Measurements from ENCODE around the gene TMEM60.
"Not testable (repeated sequence)": the region's sequence is repeated elsewhere in the genome, so short reads cannot be mapped to it uniquely, and the experiment has no call there.

TMEM60 gene

DNA sequence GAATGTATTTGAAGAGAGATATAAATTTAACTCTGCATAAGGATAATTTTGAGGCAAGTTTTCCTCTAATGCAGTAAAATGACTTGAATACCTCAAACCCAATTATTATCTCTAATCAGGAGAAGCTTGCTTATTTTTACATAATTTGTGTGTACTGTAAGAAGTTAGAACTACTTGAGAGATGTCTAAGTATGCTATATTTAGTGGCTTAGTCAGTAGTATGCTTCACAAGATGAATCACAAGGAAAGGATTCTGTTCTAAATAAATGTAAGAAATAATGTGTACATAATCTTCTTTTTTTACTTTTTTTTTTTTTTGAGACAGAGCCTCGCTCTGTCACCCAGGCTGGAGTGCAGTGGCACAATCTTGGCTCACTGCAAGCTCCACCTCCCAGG, 14.1 kb upstream of the TMEM60 start:
- DNase-seq (ENCODE audit: extremely low read depth in 1 of 2, low read depth in 1 of 2): no peak

DNA sequence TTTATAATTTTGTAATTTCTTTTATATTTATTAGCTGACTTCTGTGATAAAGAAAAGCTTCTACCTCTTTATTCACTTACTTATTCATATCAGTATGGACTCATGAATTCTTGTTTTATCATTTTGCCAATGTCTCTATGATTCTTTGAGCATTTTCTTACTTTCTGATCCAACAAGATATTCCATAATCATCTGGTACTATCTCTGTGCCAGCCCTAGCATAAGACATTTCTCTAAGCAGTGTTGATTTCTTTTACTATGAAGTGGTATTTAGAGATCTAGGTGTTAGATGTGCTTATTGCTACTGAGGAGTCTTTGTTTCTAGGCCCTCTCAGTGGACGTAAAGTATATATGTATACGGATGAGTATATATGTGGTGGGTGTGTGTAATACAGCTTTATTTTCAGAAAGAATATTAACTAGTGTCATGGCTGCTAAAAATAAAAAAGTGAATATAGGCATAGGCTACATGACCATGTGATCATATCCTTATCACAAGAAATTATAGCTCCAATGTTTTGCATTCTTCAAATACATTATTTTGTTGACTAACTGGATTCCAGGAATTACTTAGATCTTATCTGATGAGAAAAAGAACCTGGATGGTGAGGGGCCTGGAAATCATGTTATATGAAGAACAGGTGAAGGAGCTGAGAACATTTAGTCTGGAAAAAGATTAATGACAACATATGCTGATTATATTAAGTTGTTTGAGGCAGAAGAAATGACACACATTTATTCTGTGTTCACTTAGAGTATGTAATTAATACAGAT, 13.5 kb upstream of the TMEM60 start:
- no peak for DNase-seq (ENCODE audit: extremely low read depth in 1 of 2, low read depth in 1 of 2)

DNA sequence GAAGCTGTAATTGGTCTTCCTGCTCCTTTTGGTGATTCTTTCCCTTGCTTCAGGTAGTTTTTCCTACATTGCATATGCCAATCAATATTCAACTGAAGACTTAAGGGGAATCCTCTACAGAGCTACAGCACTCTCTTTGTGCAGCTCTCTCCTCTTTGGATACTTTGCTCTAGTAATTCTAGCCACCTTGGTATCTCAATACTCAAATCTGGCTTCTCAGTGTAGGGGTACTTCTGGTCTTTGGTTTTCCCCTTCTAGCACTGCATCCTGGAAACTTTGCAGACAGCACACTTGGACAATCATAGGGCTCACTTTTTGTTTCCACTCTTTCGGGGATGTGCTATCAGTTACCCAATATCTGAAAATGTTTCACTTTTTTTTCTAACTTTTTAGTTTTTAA, 10.3 kb upstream of the TMEM60 start:
- no peak for DNase-seq (ENCODE audit: extremely low read depth in 1 of 2, low read depth in 1 of 2)

DNA sequence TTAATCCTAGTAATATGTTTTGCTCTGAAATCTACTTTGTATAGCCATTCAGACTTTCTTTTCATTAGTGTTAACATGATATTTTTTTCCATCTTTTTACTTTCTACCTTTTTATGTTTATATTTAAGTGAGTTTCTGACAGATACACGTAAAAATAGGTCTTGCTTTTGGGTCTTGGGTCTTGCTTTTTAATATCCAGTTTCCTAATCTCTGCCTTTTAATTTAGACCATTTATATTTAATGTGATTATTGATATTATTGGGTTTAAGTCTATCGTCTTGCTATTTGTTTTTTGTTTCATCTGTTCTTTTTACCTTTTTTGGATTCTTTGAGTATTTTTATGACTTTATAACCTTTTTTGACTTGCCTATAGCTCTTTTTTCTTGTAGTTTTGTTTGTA, 8.2 kb upstream of the TMEM60 start:
- DNase-seq (ENCODE audit: extremely low read depth in 1 of 2, low read depth in 1 of 2): no peak

DNA sequence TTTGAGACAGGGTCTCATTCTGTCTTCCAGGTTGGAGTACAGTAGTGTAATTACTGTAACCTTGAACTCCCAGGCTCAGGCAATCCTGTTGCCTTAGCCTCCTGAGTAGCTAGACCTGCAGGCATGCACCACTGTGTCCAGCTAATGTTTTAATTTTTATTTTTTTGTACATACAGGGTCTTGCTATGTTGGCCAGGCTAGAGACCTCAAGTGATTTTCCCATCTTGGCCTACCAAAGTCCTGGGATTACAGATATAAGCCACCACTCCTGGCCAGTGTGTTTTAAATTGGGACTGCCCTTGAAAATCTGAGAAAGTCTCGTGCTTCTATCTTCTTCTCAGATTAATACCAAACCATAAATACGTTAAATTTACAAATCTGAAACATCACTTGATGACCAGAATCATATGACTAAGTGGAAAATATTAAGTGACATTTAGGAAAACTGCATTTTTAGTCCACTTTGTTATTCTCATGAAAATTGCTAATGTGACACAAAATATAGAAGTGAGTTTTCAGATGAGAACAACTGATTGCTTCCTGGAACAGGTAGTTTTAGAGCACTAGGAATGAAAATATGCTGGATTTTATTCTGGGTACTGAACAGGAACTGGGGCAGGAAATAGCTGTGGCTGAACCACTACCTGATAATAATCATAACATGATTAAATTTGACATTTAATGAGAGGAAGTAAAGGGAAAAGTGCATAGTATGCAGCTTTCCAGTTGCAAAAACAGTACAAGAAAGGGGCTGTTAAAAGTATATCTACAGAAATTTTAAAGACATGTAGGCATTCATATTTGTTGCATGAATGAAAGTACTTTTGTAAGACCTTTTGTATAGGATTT, 4.5 kb upstream of the TMEM60 start:
- no peak for DNase-seq (ENCODE audit: extremely low read depth in 1 of 2, low read depth in 1 of 2)

DNA sequence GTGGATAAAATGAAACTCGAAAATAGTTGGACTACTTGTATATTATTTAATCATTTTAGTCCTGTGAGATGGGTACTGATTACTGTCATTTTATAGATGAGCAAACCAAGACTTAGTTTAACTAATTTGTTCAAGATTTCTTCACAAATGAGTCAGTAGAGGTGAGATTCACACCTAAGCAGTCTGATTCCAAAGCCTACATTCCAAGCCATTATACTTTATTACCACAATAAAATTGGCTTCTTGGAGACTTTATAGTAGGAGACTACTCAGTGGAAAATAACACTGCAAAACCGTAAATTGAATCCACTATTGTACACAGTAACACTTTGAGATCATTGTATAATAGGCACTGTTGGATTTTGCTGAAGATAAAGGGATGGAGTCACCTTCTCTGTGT, 2.5 kb upstream of the TMEM60 start:
- DNase-seq (ENCODE audit: extremely low read depth in 1 of 2, low read depth in 1 of 2): no peak

DNA sequence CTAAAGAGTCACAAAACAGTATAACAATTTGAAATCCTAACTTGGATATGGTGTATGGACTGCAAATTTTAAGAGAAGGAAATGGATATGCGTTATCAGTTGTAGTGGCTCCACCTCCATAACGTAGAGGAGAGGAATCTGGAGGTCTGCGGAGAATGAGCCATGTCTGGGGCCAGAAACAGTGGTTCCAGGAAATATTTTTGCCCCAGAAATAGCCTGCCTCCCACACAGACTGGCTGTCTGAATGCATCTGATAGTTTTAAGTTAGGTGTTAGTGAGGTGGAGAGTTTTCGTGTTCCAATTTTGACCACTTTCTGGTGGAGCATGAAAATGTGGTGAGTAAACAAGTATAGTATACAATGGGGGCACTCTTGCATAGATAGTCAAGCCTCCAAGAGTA, 1.9 kb upstream of the TMEM60 start:
- DNase-seq (ENCODE audit: extremely low read depth in 1 of 2, low read depth in 1 of 2): no peak

DNA sequence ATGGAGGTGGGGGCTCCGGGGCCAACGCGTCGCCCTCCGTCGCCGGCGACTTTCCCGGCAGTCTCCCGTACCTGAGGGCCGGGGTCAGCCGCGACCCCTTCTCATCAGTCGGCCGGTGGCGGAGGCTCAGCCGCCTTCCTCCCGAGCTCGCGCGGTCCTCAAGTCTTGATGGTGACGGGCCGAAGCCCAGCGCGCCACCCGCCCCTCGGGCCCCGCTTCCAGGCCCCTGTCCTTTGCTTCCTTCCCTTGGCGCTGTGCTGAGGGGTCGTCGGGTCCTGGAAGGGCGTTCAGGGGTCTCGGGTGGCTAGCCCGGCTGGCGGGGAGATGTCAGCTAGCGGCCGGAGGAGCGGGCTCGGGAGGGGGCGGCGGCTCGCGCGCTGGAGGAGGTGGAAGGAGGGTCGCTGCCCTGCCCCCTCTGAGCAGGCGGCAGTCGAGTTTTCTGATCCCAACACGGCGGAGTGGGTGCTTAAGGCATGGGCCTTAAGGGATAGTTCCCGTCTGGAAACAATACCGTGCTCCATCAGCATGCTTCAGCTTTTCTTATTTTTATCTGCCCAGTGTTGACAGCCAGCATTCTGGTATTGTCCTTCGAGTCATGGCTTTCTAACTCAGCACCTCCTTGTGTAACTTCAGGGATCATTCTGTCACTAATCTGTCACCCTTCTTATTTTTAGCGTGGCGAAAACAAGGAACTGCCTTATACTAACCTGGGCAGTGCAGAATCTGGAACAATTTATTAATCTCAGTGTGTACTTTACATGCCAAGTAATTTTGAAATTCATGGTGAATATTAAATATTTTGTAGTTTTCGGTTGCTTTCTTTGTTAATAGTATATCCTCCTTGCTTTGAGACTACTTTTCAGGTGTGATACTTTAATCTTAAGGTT, 1.1 kb upstream of the TMEM60 start:
- DNase-seq (ENCODE audit: extremely low read depth in 1 of 2, low read depth in 1 of 2): no peak

DNA sequence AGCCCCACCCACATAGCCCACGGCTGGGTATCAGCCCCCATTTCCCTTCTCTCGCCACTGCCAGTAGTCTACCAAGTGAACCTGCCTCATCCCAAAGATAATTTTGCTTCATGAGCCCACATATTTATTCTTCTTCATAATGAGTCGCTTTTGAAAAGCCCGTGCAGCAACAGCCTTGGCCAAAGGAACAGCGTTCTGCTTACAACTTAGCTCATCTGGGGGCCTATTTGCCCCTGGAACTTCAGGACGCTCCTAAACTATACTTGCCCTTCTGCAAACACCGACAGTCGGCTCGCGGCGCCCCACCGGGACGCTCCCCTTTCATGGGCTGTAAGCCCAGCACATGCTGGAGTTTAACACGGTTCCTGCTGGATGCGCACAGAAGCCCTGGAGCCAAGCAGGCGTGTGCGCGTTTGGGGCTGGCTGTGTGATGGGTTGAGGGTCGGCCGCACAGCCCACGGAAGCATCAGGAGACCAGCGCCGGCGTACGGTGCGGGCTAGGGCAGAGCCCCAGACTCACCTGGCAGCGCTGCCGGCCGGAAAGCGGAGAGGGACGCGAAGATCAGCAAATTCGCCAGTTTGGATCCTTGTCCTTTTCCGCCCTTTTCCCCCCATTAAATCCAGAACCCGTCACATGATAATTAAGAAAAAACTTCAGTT, 370 bp downstream of the TMEM60 start:
- DNase-seq (ENCODE audit: extremely low read depth in 1 of 2, low read depth in 1 of 2): no peak

DNA sequence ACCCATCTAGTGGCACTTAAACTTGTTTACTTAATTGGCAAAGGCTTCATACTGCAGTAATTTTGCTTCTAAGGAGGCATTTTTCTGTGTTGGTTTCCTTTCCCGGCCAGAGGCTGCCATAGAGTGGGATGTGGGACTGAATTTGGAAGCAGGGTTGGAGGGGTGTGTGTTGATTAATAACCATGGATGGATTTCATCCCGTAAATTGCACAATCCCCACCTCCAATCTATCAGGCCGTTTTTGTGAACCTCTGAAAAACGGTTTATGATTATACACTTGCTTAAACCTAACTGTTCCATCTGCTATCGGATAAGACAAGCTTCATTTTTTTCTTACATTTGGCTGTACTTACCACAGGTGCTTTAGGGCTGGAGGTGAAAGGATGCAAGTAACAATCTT, 1.3 kb downstream of the TMEM60 start:
- no peak for DNase-seq (ENCODE audit: extremely low read depth in 1 of 2, low read depth in 1 of 2)

DNA sequence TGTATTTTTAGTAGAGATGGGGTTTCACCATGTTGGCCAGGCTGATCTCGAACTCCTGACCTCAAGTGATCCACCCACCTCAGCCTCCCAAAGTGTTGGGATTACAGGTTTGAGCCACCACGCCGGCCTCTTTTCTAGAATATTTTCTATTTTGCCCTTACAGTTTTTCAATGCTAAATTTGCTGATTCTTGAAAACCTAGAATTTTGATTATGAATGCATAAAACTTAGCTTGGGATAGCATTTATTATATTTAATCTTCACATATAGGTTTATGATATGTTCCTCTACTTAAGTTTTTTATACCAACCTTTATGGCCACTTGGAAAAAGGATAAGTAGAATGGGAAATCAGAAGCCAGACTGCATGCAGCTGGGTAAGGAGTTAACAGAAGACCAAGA, 2.1 kb downstream of the TMEM60 start:
- DNase-seq (ENCODE audit: extremely low read depth in 1 of 2, low read depth in 1 of 2): no peak

DNA sequence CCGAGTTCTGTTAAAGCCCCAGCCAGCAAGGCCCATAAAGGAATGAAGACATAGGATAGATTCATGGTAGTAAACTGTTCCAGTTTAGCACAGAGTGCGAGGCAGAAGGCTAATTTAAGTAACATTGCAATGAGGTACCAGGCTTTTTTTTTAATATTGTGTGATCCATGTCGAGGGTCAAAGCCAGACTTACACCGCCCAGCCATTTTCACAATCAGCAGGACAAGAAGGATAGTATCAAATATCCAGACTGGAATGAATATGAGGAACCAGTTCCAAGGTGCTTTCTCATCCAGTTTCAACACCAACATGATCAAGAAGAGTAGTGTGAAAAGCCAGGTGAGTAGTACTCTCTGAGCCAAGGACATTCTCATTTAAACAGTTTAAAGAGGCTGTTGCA, 4.2 kb downstream of the TMEM60 start:
- DNase-seq (ENCODE audit: extremely low read depth in 1 of 2, low read depth in 1 of 2): no peak

DNA sequence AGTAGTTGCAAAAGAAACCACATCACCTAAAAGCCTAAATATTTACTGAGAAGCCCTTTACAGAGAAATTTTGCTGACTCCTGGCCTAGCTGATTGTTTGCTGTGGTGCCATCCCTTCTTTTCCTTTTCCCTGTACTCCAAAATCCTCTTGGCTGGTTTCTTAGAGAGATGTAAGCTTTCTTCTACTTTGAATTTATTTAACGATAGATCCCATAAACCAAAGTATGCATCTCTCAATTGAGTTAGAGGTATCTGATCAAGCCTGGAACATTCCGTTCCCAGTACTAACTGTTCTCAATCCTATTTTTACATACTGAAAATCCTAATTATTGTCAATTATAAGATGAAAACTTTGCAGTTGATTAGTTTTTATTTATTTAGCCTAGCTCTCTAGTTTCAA, 6.3 kb downstream of the TMEM60 start:
- DNase-seq (ENCODE audit: extremely low read depth in 1 of 2, low read depth in 1 of 2): no peak

DNA sequence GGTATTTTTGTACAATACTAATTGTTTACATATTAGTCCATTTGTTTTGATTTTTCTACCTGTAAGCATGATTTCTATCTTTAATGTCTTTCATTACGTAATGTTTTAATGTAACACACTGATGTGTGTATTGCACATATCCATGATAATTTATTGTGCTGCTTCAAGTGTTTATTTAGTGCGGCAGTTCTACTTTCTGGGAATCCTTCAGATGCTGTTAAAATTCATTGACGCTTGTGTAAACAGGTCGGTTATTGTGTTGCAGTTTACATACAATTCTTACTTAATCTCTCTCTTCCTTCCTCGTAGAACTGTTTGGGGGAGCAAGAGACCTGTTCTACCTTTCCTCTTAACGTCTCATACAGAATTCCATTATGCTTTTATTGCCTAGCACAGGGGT, 6.9 kb downstream of the TMEM60 start:
- DNase-seq (ENCODE audit: extremely low read depth in 1 of 2, low read depth in 1 of 2): no peak

DNA sequence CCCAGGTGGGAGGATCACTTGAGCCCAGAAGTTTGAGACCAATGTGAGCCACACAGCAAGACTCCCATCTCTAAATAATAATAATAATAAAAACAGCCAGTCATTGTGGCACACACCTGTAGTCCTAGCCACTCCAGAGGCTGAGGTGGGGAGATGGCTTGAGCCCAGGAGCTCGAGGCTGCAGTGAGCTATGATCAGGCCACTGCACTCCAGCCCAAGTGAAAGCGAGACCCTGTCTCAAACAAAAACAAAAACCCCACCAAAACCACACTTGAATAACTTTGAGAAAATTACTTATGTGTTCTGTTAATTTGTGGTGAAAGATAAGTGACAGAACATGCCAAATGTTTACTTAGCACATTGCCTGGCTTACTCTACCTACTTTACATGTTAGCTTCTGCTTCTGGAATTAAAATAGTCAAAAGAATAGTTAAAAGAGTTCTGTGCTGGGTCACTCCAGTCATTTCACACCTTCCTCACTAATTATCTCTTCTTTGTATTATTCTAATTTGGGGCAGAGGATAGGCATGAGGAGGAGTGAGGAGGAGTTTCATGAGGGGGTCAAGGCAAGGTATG, 9.8 kb downstream of the TMEM60 start:
- no peak for DNase-seq (ENCODE audit: extremely low read depth in 1 of 2, low read depth in 1 of 2)

DNA sequence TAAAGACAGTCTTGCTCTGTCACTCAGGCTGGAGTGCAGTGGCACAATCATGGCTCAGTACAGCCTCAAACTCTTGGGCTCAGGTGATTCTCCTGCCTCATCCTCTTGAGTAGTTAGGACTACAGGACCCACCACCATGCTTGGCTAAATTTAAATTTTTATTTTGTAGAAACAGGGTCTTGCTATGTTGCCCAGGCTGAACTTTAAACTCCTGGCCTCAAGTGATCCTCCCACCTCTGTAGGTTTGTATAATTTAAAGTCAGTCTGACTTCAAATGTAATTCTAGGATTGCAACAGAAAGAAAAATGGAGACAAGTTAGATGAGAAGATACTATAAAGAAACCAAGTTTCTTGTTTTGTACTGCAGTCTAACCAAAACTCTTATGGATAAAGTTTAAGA, 11.5 kb downstream of the TMEM60 start:
- no peak for DNase-seq (ENCODE audit: extremely low read depth in 1 of 2, low read depth in 1 of 2)

DNA sequence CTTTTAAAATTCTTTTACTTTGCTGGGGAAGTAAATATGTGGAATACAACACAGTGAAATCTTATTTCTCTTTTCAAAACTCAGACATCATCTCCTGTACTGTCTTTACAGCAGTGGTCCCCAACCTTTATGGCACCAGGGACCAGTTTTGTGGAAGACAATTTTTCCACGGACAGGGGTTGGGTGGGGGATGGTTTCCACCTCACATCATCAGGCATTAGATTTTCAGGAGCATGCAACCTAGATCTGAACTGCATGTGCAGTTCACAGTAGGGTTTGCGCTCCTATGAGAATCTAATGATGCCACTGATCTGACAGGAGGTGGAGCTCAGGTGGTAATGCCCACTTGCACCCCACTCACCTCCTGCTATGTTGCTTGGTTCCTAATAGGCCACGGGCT, 12.2 kb downstream of the TMEM60 start:
- DNase-seq (ENCODE audit: extremely low read depth in 1 of 2, low read depth in 1 of 2): no peak

DNA sequence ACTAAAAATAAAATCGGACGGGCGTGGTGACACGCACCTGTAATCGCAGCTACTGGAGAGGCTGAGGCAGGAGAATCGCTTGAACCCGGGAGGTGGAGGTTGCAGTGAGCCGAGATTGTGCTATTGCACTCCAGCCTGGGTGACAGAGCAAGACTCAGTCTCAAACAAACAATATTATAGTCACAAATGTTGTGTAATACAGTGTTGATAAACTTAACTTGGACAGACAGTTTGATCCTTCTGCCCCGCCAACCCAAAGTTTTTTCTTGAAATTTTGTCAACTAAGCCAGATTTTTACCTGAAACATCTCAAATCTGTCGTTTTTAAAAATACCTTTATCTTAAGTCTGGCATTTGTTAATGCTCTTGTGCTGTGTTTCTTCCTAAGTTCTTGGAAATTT, 13.8 kb downstream of the TMEM60 start:
- DNase-seq (ENCODE audit: extremely low read depth in 1 of 2, low read depth in 1 of 2): not testable (repeated sequence)

DNA sequence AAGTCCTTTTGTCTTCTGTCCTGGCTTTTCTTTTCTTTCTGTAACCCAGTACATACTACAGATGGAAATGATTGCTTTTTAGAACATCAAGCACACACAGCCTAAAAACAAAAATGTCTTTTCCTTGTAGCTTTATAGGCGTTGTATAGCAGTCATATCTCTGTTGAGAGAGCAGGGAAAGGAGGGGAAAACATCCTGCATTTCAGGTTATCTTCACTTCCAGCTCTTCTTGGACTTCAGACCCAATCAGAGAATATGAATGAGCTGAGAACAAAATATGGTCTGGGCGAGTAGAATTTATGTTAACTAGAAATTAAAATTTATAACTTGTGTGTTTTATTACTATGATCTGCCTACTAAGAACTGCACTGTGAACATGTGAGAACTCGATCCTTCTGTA, 14.7 kb downstream of the TMEM60 start:
- DNase-seq (ENCODE audit: extremely low read depth in 1 of 2, low read depth in 1 of 2): no peak

DNA sequence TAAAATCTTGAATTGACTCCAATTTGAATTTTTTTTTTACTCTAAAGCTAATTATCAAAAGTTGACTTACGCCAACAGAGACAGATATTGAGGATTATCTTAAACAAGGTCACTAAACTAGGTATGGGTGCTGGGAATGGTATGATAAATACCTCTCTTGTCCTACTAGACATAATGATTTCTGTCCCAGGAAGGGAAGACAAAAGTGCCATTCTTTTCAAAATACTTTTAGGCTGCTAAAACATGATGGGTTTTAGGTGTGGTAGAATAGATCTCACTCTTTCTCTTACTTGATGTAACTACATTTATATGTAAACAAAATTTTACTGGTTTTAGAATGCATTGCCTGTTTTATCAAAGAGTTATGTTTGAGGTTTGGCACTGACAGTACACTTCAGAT, 15.1 kb downstream of the TMEM60 start:
- no peak for DNase-seq (ENCODE audit: extremely low read depth in 1 of 2, low read depth in 1 of 2)

DNA sequence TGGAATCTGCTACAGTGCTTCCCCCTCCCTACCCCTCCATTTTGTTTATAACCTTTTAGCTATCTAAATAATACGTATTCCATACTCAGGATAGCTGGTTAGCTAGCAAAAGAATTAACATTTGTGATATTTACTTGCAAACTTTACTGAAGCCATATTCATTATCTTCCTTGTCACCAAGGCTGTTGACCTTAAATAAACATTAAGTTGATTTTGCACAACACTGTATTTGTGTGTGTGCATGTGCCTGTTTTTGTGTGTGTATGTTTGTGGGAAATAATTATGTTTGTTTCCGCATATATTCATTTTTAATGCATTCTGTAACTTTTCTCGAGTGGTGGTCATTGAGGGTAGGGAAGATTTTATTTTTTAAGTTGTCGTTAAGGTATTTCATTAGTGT, 15.9 kb downstream of the TMEM60 start:
- DNase-seq (ENCODE audit: extremely low read depth in 1 of 2, low read depth in 1 of 2): no peak
